Activated CD8-positive, alpha-beta T cell treated with anti-CD3 and anti-CD28 coated beads for 36 hours (primary cell): ENCODE measurements around the gene LRRC3B. TPM values are rescaled to one million over a fixed set of nuclear protein-coding genes. Genes with fewer than 3 reads are reported as not detected.
A peak's percentile ranks its signal among the peaks of the same experiment; 100 is the strongest.

ENCODE experiments used
- ATAC-seq: fragments of 200-7000 bp; cut with Tn5 transposase; one replicate; pipeline ENCODE4 v1.10.0; 2021; ENCODE audit warnings: mild to moderate bottlenecking, moderate library complexity
- CTCF ChIA-PET: fragments of 350-600 bp; sonication (Branson Sonifier 250); formaldehyde crosslinking; loops from one replicate; lab custom pipeline; 2021; ENCODE audit warnings: antibody characterized with exemption; lab: Charles Lee
- POLR2A ChIA-PET: fragments of 350-600 bp; sonication (Branson Sonifier 250); formaldehyde crosslinking; loops from one replicate; lab custom pipeline; 2021; ENCODE audit warnings: antibody characterized with exemption; lab: Charles Lee
- DNase-seq: peaks from one replicate; pipeline ENCODE4 v3.0.0-alpha.2; 2020
- H3K27ac Mint-ChIP-seq: one replicate; pipeline ENCODE4 v1.8.0; 2021; ENCODE audit warnings: mild to moderate bottlenecking, mixed read lengths
- H3K27me3 Mint-ChIP-seq: one replicate; pipeline ENCODE4 v1.8.0; 2021; ENCODE audit warnings: mixed read lengths
- H3K36me3 Mint-ChIP-seq: one replicate; pipeline ENCODE4 v1.8.0; 2021; ENCODE audit warnings: low read depth, mixed read lengths
- H3K4me1 Mint-ChIP-seq: one replicate; pipeline ENCODE4 v1.8.0; 2021; ENCODE audit warnings: low read depth, mixed read lengths
- H3K4me3 Mint-ChIP-seq: one replicate; pipeline ENCODE4 v1.8.0; 2021; ENCODE audit warnings: mild to moderate bottlenecking, moderate library complexity, mixed read lengths
- H3K9me3 Mint-ChIP-seq: one replicate; pipeline ENCODE4 v1.8.0; 2021; ENCODE audit warnings: mixed read lengths
- CTCF ChIP-seq: fragments of 200-600 bp; IDR thresholded peaks from one replicate; pipeline ENCODE4 v1.8.0; 2022; ENCODE audit warnings: antibody characterized with exemption, mild to moderate bottlenecking
- intact Hi-C: fragments of 100-400 bp; cut with micrococcal nuclease; formaldehyde crosslinking; loops from one replicate; pipeline ENCODE4 v1.10.0; 2022
- total RNA-seq, 2 experiments: library from RNA; stranded (reverse); gene quantifications; one replicate each; pipeline ENCODE4 v1.2.3, GENCODE V29; 2021

LRRC3B gene
- total RNA-seq, 2 experiments from 2014 or later, result not detected

- ChIA-PET POLR2A (no interaction called here), CTCF (no interaction called here)
- Mint-ChIP-seq H3K36me3 (no peaks in the 10 kb centered on the region), H3K27me3 (no peaks in the 10 kb centered on the region), H3K4me1 (no peaks in the 10 kb centered on the region), H3K4me3 (no peak overlapping the region), H3K27ac (no peak overlapping the region), H3K9me3 (peaks cover 4% of the 10 kb centered on the region)
- TF ChIP-seq CTCF, result no peak
- intact Hi-C loops, result no loop called here
- ATAC-seq, result no peak
- DNase-seq, result no peak
Observed at GRCh38 chr3:26699553-26699952, 77.0 kb downstream of the LRRC3B start.

- POLR2A ChIA-PET, result no interaction called here
- no peak overlapping the region for H3K4me3 Mint-ChIP-seq
- CTCF ChIA-PET, result interaction anchor here (2.0 kb wide), 1 partner anchor 9 kb away, joined by 6 read pairs; no protein-coding TSS in a partner anchor
Observed at GRCh38 chr3:26703519-26703918, 80.9 kb downstream of the LRRC3B start.

GRCh38 chr3:26704736-26705135, 82.2 kb downstream of the LRRC3B start:
- intact Hi-C loops, result no loop called here
- H3K4me1 Mint-ChIP-seq, result no peaks in the 10 kb centered on the region
- POLR2A ChIA-PET, result no interaction called here

More at GRCh38 chr3:26703519-26703918, 80.9 kb downstream of the LRRC3B start:
- H3K27me3 Mint-ChIP-seq, result no peaks in the 10 kb centered on the region
- H3K9me3 Mint-ChIP-seq, result peaks cover 3% of the 10 kb centered on the region
- H3K36me3 Mint-ChIP-seq, result no peaks in the 10 kb centered on the region
- intact Hi-C loops, result no loop called here
- H3K27ac Mint-ChIP-seq, result no peak overlapping the region
- DNase-seq, result no peak
- no peak for TF ChIP-seq CTCF
- ATAC-seq, result no peak
- no peaks in the 10 kb centered on the region for H3K4me1 Mint-ChIP-seq

GRCh38 chr3:26708501-26708900, 85.9 kb downstream of the LRRC3B start:
- H3K9me3 Mint-ChIP-seq, result no peaks in the 10 kb centered on the region
- no peak for TF ChIP-seq CTCF

More at GRCh38 chr3:26704736-26705135, 82.2 kb downstream of the LRRC3B start:
- Mint-ChIP-seq H3K27me3 (no peaks in the 10 kb centered on the region), H3K9me3 (no peaks in the 10 kb centered on the region), H3K36me3 (no peaks in the 10 kb centered on the region), H3K27ac (no peak overlapping the region), H3K4me3 (no peak overlapping the region)
- no peak for TF ChIP-seq CTCF
- ATAC-seq, result no peak
- CTCF ChIA-PET, result no interaction called here
- no peak for DNase-seq

GRCh38 chr3:26712211-26713026, 89.8 kb downstream of the LRRC3B start:
- intact Hi-C loops, result no loop called here
- Mint-ChIP-seq H3K4me3 (no peak overlapping the region), H3K4me1 (no peaks in the 10 kb centered on the region), H3K27me3 (no peaks in the 10 kb centered on the region), H3K27ac (no peak overlapping the region), H3K36me3 (no peaks in the 10 kb centered on the region), H3K9me3 (no peaks in the 10 kb centered on the region)
- ChIA-PET POLR2A (no interaction called here), CTCF (interaction anchor here (0.8 to 1.7 kb wide), 6 partner anchors 10 to 1065 kb away, joined by 3 to 7 read pairs (median 4); no protein-coding TSS in a partner anchor)
- TF ChIP-seq CTCF, result peak; percentile 63
- DNase-seq, result no peak
- no peak for ATAC-seq

More at GRCh38 chr3:26708501-26708900, 85.9 kb downstream of the LRRC3B start:
- intact Hi-C loops, result no loop called here
- Mint-ChIP-seq H3K4me1 (no peaks in the 10 kb centered on the region), H3K27ac (no peak overlapping the region), H3K4me3 (no peak overlapping the region), H3K36me3 (no peaks in the 10 kb centered on the region), H3K27me3 (no peaks in the 10 kb centered on the region)
- CTCF ChIA-PET, result no interaction called here
- ATAC-seq (no peak), DNase-seq (no peak)
- POLR2A ChIA-PET, result no interaction called here
